Measurements from ENCODE around the gene TUBA1B.

The TUBA1B gene

GRCh38 chr12:49088150-49088931 is 42.9 kb downstream of the TUBA1B start (continued):
- peak; percentile 47 for TF ChIP-seq ZBTB26 (tag by site-specific recombination; optimal IDR thresholded peaks at IDR 0.05)
- no peak for TF ChIP-seq ZNF148 (tag by site-specific recombination; IDR thresholded peaks at IDR 0.05; ENCODE audit: borderline replicate concordance)
- no peak for TF ChIP-seq YY1 (tag by site-specific recombination; IDR thresholded peaks at IDR 0.05)
- TF ChIP-seq ZNF335 (tag by site-specific recombination; conservative IDR thresholded peaks at IDR 0.05) = peak; percentile 42
- TF ChIP-seq KLF8 (tag by site-specific recombination; IDR thresholded peaks at IDR 0.05) = peak; percentile 79
- no peak for TF ChIP-seq ZNF639 (tag by site-specific recombination; IDR thresholded peaks at IDR 0.05)
- no peak for TF ChIP-seq GLI4 (tag by site-specific recombination; IDR thresholded peaks at IDR 0.05)
- no peak for TF ChIP-seq ZNF549 (tag by site-specific recombination; IDR thresholded peaks at IDR 0.05)
- no peak for TF ChIP-seq ZNF202 (tag by site-specific recombination; IDR thresholded peaks at IDR 0.05; ENCODE audit: borderline replicate concordance)
- TF ChIP-seq ZNF792 (tag by site-specific recombination; IDR thresholded peaks at IDR 0.05) = no peak
- TF ChIP-seq, protein P1, sequence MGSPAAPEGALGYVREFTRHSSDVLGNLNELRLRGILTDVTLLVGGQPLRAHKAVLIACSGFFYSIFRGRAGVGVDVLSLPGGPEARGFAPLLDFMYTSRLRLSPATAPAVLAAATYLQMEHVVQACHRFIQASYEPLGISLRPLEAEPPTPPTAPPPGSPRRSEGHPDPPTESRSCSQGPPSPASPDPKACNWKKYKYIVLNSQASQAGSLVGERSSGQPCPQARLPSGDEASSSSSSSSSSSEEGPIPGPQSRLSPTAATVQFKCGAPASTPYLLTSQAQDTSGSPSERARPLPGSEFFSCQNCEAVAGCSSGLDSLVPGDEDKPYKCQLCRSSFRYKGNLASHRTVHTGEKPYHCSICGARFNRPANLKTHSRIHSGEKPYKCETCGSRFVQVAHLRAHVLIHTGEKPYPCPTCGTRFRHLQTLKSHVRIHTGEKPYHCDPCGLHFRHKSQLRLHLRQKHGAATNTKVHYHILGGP (tag by site-specific recombination; IDR thresholded peaks at IDR 0.05) = no peak
- peak; percentile 88 for TF ChIP-seq ZNF423 (tag by site-specific recombination; IDR thresholded peaks at IDR 0.05)
- TF ChIP-seq, protein P2, sequence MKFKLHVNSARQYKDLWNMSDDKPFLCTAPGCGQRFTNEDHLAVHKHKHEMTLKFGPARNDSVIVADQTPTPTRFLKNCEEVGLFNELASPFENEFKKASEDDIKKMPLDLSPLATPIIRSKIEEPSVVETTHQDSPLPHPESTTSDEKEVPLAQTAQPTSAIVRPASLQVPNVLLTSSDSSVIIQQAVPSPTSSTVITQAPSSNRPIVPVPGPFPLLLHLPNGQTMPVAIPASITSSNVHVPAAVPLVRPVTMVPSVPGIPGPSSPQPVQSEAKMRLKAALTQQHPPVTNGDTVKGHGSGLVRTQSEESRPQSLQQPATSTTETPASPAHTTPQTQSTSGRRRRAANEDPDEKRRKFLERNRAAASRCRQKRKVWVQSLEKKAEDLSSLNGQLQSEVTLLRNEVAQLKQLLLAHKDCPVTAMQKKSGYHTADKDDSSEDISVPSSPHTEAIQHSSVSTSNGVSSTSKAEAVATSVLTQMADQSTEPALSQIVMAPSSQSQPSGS (tag by site-specific recombination; IDR thresholded peaks at IDR 0.05; ENCODE audit: low read depth) = no peak
- TF ChIP-seq ZNF24 (tag by site-specific recombination; IDR thresholded peaks at IDR 0.05) = no peak
- peak; percentile 79 for TF ChIP-seq ZBTB48 (tag by site-specific recombination; IDR thresholded peaks at IDR 0.05)
- TF ChIP-seq ZIC2 (tag by site-specific recombination; IDR thresholded peaks at IDR 0.05) = peak; percentile 75
- TF ChIP-seq SP7 (tag by site-specific recombination; IDR thresholded peaks at IDR 0.05) = peak; percentile 67
- TF ChIP-seq GLIS2 (tag by site-specific recombination; IDR thresholded peaks at IDR 0.05) = peak; percentile 69
- 0 out of 2 replicates have a peak, but pooled peaks have one; percentile 4 for TF ChIP-seq IKZF3 (tag by site-specific recombination; IDR thresholded peaks at IDR 0.05)
- TF ChIP-seq ZNF350 (tag by site-specific recombination; IDR thresholded peaks at IDR 0.05) = no peak
- peak; percentile 80 for TF ChIP-seq PATZ1 (tag by site-specific recombination; IDR thresholded peaks at IDR 0.05)
- TF ChIP-seq GFI1B (tag by site-specific recombination; IDR thresholded peaks at IDR 0.05) = no peak
- no peak for TF ChIP-seq ZNF571 (tag by site-specific recombination; IDR thresholded peaks at IDR 0.05)
- TF ChIP-seq ZSCAN30 (tag by site-specific recombination; IDR thresholded peaks at IDR 0.05) = no peak
- TF ChIP-seq ZNF629 (tag by site-specific recombination; IDR thresholded peaks at IDR 0.05) = peak; percentile 52
- TF ChIP-seq, protein P3, sequence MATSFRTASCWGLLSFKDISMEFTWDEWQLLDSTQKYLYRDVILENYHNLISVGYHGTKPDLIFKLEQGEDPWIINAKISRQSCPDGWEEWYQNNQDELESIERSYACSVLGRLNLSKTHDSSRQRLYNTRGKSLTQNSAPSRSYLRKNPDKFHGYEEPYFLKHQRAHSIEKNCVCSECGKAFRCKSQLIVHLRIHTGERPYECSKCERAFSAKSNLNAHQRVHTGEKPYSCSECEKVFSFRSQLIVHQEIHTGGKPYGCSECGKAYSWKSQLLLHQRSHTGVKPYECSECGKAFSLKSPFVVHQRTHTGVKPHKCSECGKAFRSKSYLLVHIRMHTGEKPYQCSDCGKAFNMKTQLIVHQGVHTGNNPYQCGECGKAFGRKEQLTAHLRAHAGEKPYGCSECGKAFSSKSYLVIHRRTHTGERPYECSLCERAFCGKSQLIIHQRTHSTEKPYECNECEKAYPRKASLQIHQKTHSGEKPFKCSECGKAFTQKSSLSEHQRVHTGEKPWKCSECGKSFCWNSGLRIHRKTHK (tag by site-specific recombination; IDR thresholded peaks at IDR 0.05) = no peak
